WERI-Rb-1 (cell line): ENCODE data around the gene CBY1.
A peak's percentile ranks its signal among the peaks of the same experiment; 100 is the strongest.

Experiments
- DNase-seq: peaks from one replicate; pipeline ENCODE4 v3.0.0-alpha.2; 2020
- H3K27ac ChIP-seq: fragments of 250-450 bp; sonication (Bioruptor Pico); 2 replicates; pipeline ENCODE4 v1.5.1; 2020; ENCODE audit warnings: mild to moderate bottlenecking, moderate library complexity
- H3K27me3 ChIP-seq: fragments of 250-450 bp; sonication (Bioruptor Pico); 2 replicates; pipeline ENCODE4 v1.5.1; 2021; ENCODE audit warnings: mild to moderate bottlenecking, low read depth, moderate library complexity; ENCODE audit not compliant: insufficient read depth, severe bottlenecking
- H3K36me3 ChIP-seq: fragments of 250-450 bp; sonication (Bioruptor Pico); 2 replicates; pipeline ENCODE4 v1.5.1; 2020; ENCODE audit warnings: mild to moderate bottlenecking, moderate library complexity
- H3K4me3 ChIP-seq: 2 replicates; pipeline ENCODE4 v1.5.1; 2011; ENCODE audit warnings: low read depth, mild to moderate bottlenecking, control low read depth, low read length
- H3K9me3 ChIP-seq: fragments of 250-450 bp; sonication (Bioruptor Pico); 2 replicates; pipeline ENCODE4 v1.5.1; 2021; ENCODE audit warnings: mild to moderate bottlenecking, moderate library complexity; ENCODE audit not compliant: severe bottlenecking
- CTCF ChIP-seq: IDR thresholded peaks from 2 replicates; pipeline ENCODE4 v1.5.1; 2011; ENCODE audit warnings: low read depth, mild to moderate bottlenecking, control low read depth, inconsistent platforms, low read length

Gene CBY1

GRCh38 chr22:38700270-38700788 lies 43.9 kb downstream of the CBY1 start:
- no peaks in the 10 kb centered on the region for H3K9me3 ChIP-seq
- DNase-seq, result no peak
- H3K4me3 ChIP-seq, result peak overlapping the region; percentile 73
- H3K27ac ChIP-seq, result peak overlapping the region; percentile 90
- H3K36me3 ChIP-seq, result peaks cover 30% of the 10 kb centered on the region
- no peak for TF ChIP-seq CTCF
- H3K27me3 ChIP-seq, result no peaks in the 10 kb centered on the region

GRCh38 chr22:38700789-38701628 lies 44.6 kb downstream of the CBY1 start, which contains the start of gene JOSD1:
TSS of gene JOSD1 (minus strand) at chr22:38700943. CDS start at chr22:38699987, 956 bp downstream.
- TF ChIP-seq CTCF, result no peak
- H3K9me3 ChIP-seq, result no peaks in the 10 kb centered on the region
- no peaks in the 10 kb centered on the region for H3K27me3 ChIP-seq
- H3K4me3 ChIP-seq, result peak within 1 kb of the TSS; percentile 73
- DNase-seq, result peak; percentile 94
- peaks cover 30% of the 10 kb centered on the region for H3K36me3 ChIP-seq
- peak within 1 kb of the TSS; percentile 90 for H3K27ac ChIP-seq

GRCh38 chr22:38704654-38705234 lies 48.3 kb downstream of the CBY1 start:
- Histone ChIP-seq H3K9me3 (no peaks in the 10 kb centered on the region), H3K27ac (peak overlapping the region; percentile 90), H3K36me3 (peaks cover 30% of the 10 kb centered on the region), H3K4me3 (peak overlapping the region; percentile 31), H3K27me3 (no peaks in the 10 kb centered on the region)
- DNase-seq, result no peak
- no peak for TF ChIP-seq CTCF

- Histone ChIP-seq H3K4me3 (peak within 1 kb of the TSS; percentile 81), H3K36me3 (peaks cover 37% of the 10 kb centered on the region), H3K27me3 (no peaks in the 10 kb centered on the region), H3K9me3 (no peaks in the 10 kb centered on the region), H3K27ac (peak within 1 kb of the TSS; percentile 94)
- 0 out of 2 replicates have a peak, but pooled peaks have one; percentile 5 for TF ChIP-seq CTCF
- DNase-seq, result peak; percentile 99
Measured at GRCh38 chr22:38705235-38706100, 49.0 kb downstream of the CBY1 start, which contains the start of gene GTPBP1. TSS of gene GTPBP1 (plus strand) at chr22:38705944. CDS start at chr22:38705956, 12 bp downstream.

GRCh38 chr22:38706101-38706900 lies 49.9 kb downstream of the CBY1 start:
- no peak for TF ChIP-seq CTCF
- peak; percentile 29 for DNase-seq
- Histone ChIP-seq H3K27ac (peak overlapping the region; percentile 94), H3K4me3 (peak overlapping the region; percentile 81), H3K9me3 (no peaks in the 10 kb centered on the region), H3K36me3 (peaks cover 43% of the 10 kb centered on the region), H3K27me3 (no peaks in the 10 kb centered on the region)
